Naive thymus-derived CD4-positive, alpha-beta T cell (primary cell): Measurements from ENCODE around the gene RFX3. TPM values are rescaled to one million over a fixed set of nuclear protein-coding genes. Genes with fewer than 3 reads are reported as not detected.

ENCODE experiments used
- ATAC-seq: fragments of 150-1000 bp; cut with Tn5 transposase; 2 replicates; pipeline ENCODE4 v1.10.0; 2021; ENCODE audit warnings: mild to moderate bottlenecking, moderate library complexity
- CTCF ChIA-PET: fragments of 350-600 bp; sonication (Branson Sonifier 250); formaldehyde crosslinking; loops from one replicate; lab custom pipeline; 2021; ENCODE audit warnings: antibody characterized with exemption; lab: Charles Lee
- POLR2A ChIA-PET: fragments of 350-600 bp; sonication (Branson Sonifier 250); formaldehyde crosslinking; loops from one replicate; lab custom pipeline; 2021; ENCODE audit warnings: antibody characterized with exemption, inconsistent platforms; lab: Charles Lee
- DNase-seq, 9 donors: peaks; one replicate each; pipeline versions ENCODE4 v3.0.0 to v3.0.0-alpha.2; 2020 to 2022; ENCODE audit warnings: mixed read lengths in 1 of 9
- H3K27ac ChIP-seq: one replicate; pipeline ENCODE4 v1.7.0; 2013; ENCODE audit warnings: mild to moderate bottlenecking, low read depth, low read length, moderate library complexity
- H3K27me3 ChIP-seq, 2 donors: one replicate each; pipeline ENCODE4 v1.7.0; 2013; ENCODE audit warnings: low read length in 2 of 2, mild to moderate bottlenecking in 2 of 2, moderate library complexity in 2 of 2; ENCODE audit not compliant: control insufficient read depth in 2 of 2, insufficient read depth in 2 of 2
- H3K36me3 ChIP-seq, 3 experiments: 1 replicate in 2 of 3; 2 replicates in 1 of 3; pipeline ENCODE4 v1.7.0; 2013; ENCODE audit warnings: low read length in 3 of 3, mild to moderate bottlenecking in 3 of 3, moderate library complexity in 1 of 3; ENCODE audit not compliant: insufficient read depth in 3 of 3, control insufficient read depth in 2 of 3
- H3K4me1 ChIP-seq, 2 donors: one replicate each; pipeline ENCODE4 v1.7.0; 2013; ENCODE audit warnings: low read length in 2 of 2, mild to moderate bottlenecking in 2 of 2, moderate library complexity in 1 of 2; ENCODE audit not compliant: control insufficient read depth in 2 of 2, insufficient read depth in 2 of 2
- H3K4me3 ChIP-seq: 2 replicates; pipeline ENCODE4 v1.7.0; 2013; ENCODE audit warnings: mild to moderate bottlenecking, low read length
- H3K9me3 ChIP-seq, 3 experiments: 1 replicate in 2 of 3; 2 replicates in 1 of 3; pipeline ENCODE4 v1.7.0; 2013; ENCODE audit warnings: low read length in 3 of 3; ENCODE audit not compliant: control insufficient read depth in 2 of 3
- H3K27ac Mint-ChIP-seq, 9 donors: one replicate each; pipeline ENCODE4 v1.8.0; 2020 to 2022; ENCODE audit warnings: mixed read lengths in 9 of 9, mild to moderate bottlenecking in 8 of 9, moderate library complexity in 5 of 9, inconsistent platforms in 2 of 9
- H3K27me3 Mint-ChIP-seq, 5 donors: one replicate each; pipeline ENCODE4 v1.8.0; 2021 to 2022; ENCODE audit warnings: mixed read lengths in 5 of 5, mild to moderate bottlenecking in 1 of 5
- H3K36me3 Mint-ChIP-seq, 5 donors: one replicate each; pipeline ENCODE4 v1.8.0; 2020 to 2022; ENCODE audit warnings: mixed read lengths in 5 of 5, mild to moderate bottlenecking in 3 of 5, inconsistent platforms in 1 of 5
- H3K4me1 Mint-ChIP-seq, 7 donors: one replicate each; pipeline ENCODE4 v1.8.0; 2020 to 2022; ENCODE audit warnings: mixed read lengths in 7 of 7, mild to moderate bottlenecking in 3 of 7, inconsistent platforms in 1 of 7
- H3K4me3 Mint-ChIP-seq, 10 donors: one replicate each; pipeline ENCODE4 v1.8.0; 2020 to 2022; ENCODE audit warnings: mild to moderate bottlenecking in 10 of 10, mixed read lengths in 10 of 10, moderate library complexity in 6 of 10, inconsistent platforms in 2 of 10
- H3K9me3 Mint-ChIP-seq, 11 donors: one replicate each; pipeline ENCODE4 v1.8.0; 2020 to 2022; ENCODE audit warnings: mixed read lengths in 11 of 11, mild to moderate bottlenecking in 4 of 11, inconsistent platforms in 1 of 11, moderate library complexity in 1 of 11
- intact Hi-C, 2 donors: fragments of 100-400 bp; cut with micrococcal nuclease; formaldehyde crosslinking; loops; one replicate each; pipeline ENCODE4 v1.15.1; 2023
- polyA plus RNA-seq, 2 donors: library from polyadenylated mRNA; unstranded; fragments of 300-500 nt; fragmentation: Illumina TruSeq; gene quantifications; one replicate each; pipeline ENCODE4 v1.2.3, GENCODE V29; 2021
- total RNA-seq, 6 experiments: library from RNA in 5 of 6; stranded (reverse) in 5 of 6; gene quantifications; 1 replicate in 5 of 6; 2 replicates in 1 of 6; pipeline ENCODE4 v1.2.3 and lab custom pipeline; 2021 to 2026

Gene RFX3
- total and polyA plus RNA-seq, 7 experiments from 2014 or later: 6.2 to 31.7 (median 24.7) TPM

GRCh38 chr9:3441197-3441816 lies 84.5 kb downstream of the RFX3 start:
- Histone ChIP-seq H3K4me1 (no peaks in the 10 kb centered on the region), H3K36me3 (no peaks in the 10 kb centered on the region), H3K27me3 (no peaks in the 10 kb centered on the region), H3K9me3 (no peaks in the 10 kb centered on the region), H3K4me3 (no peak overlapping the region), H3K27ac (no peak overlapping the region)
- ChIA-PET POLR2A (interaction anchor here (1.2 kb wide), 1 partner anchor 85 kb away, joined by 7 read pairs; no protein-coding TSS in a partner anchor), CTCF (interaction anchor here (0.5 to 1.5 kb wide), 10 partner anchors 11 to 1344 kb away, joined by 3 to 8 read pairs (median 5); no protein-coding TSS in a partner anchor)
- Mint-ChIP-seq H3K4me1 (peaks cover 3 to 16% (median 11%) of the 10 kb centered on the region in 7 donors), H3K4me3 (no peak overlapping the region), H3K9me3 (peaks cover 0 to 4% (median 0%) of the 10 kb centered on the region in 11 donors), H3K27me3 (no peaks in the 10 kb centered on the region), H3K27ac (peak overlapping the region in 1 of 9 donors; percentile 49), H3K36me3 (peaks cover 0 to 24% (median 5%) of the 10 kb centered on the region in 5 donors)
- DNase-seq: peak in 8 of 9 donors; percentile 8 to 55 (median 39)
- ATAC-seq: peak; percentile 90
- intact Hi-C loops: loop anchor here (1.0 to 2.0 kb wide), 6 partner anchors 105 to 585 kb away; no protein-coding TSS in a partner anchor

- Mint-ChIP-seq H3K4me3 (no peak overlapping the region), H3K9me3 (peaks cover 0 to 15% (median 0%) of the 10 kb centered on the region in 11 donors), H3K36me3 (peaks cover 4 to 39% (median 22%) of the 10 kb centered on the region in 5 donors), H3K4me1 (peaks cover 3 to 26% (median 11%) of the 10 kb centered on the region in 7 donors), H3K27me3 (no peaks in the 10 kb centered on the region), H3K27ac (no peak overlapping the region)
- CTCF ChIA-PET: no interaction called here
- Histone ChIP-seq H3K27ac (no peak overlapping the region), H3K9me3 (no peaks in the 10 kb centered on the region), H3K27me3 (no peaks in the 10 kb centered on the region), H3K36me3 (no peaks in the 10 kb centered on the region), H3K4me3 (no peak overlapping the region), H3K4me1 (no peaks in the 10 kb centered on the region)
- intact Hi-C loops: no loop called here
- POLR2A ChIA-PET: no interaction called here
- DNase-seq (no peak), ATAC-seq (no peak)
Measured at GRCh38 chr9:3436629-3437420, 89.0 kb downstream of the RFX3 start.

- no peak for ATAC-seq
- Histone ChIP-seq H3K9me3 (no peaks in the 10 kb centered on the region), H3K4me3 (no peak overlapping the region), H3K4me1 (no peaks in the 10 kb centered on the region), H3K27me3 (no peaks in the 10 kb centered on the region), H3K27ac (no peak overlapping the region), H3K36me3 (no peaks in the 10 kb centered on the region)
- POLR2A ChIA-PET: interaction anchor here (0.7 kb wide), 1 partner anchor 1416 kb away, joined by 3 read pairs; no protein-coding TSS in a partner anchor
- Mint-ChIP-seq H3K27ac (no peak overlapping the region), H3K9me3 (peaks cover 0 to 15% (median 0%) of the 10 kb centered on the region in 11 donors), H3K4me1 (peaks cover 0 to 22% (median 9%) of the 10 kb centered on the region in 7 donors), H3K36me3 (peaks cover 4 to 46% (median 26%) of the 10 kb centered on the region in 5 donors), H3K27me3 (no peaks in the 10 kb centered on the region), H3K4me3 (no peak overlapping the region)
- intact Hi-C loops: no loop called here
- CTCF ChIA-PET: no interaction called here
- no peak for DNase-seq
Measured at GRCh38 chr9:3435732-3436131, 90.1 kb downstream of the RFX3 start.

GRCh38 chr9:3434594-3434993 lies 91.2 kb downstream of the RFX3 start:
- POLR2A ChIA-PET: no interaction called here
- H3K4me3 Mint-ChIP-seq: no peak overlapping the region
- H3K27ac ChIP-seq: no peak overlapping the region

GRCh38 chr9:3433754-3434153 lies 92.0 kb downstream of the RFX3 start:
- intact Hi-C loops: no loop called here
- ChIA-PET POLR2A (no interaction called here), CTCF (no interaction called here)
- Mint-ChIP-seq H3K27me3 (no peaks in the 10 kb centered on the region), H3K4me3 (no peak overlapping the region), H3K4me1 (peaks cover 0 to 19% (median 5%) of the 10 kb centered on the region in 7 donors), H3K36me3 (peaks cover 4 to 46% (median 26%) of the 10 kb centered on the region in 5 donors), H3K27ac (no peak overlapping the region), H3K9me3 (peaks cover 0 to 15% (median 0%) of the 10 kb centered on the region in 11 donors)
- ATAC-seq (no peak), DNase-seq (no peak)
- Histone ChIP-seq H3K36me3 (no peaks in the 10 kb centered on the region), H3K9me3 (no peaks in the 10 kb centered on the region), H3K27me3 (no peaks in the 10 kb centered on the region), H3K4me1 (no peaks in the 10 kb centered on the region), H3K27ac (no peak overlapping the region), H3K4me3 (no peak overlapping the region)

More at GRCh38 chr9:3434594-3434993, 91.2 kb downstream of the RFX3 start:
- H3K9me3 ChIP-seq: no peaks in the 10 kb centered on the region
- Mint-ChIP-seq H3K36me3 (peaks cover 4 to 46% (median 26%) of the 10 kb centered on the region in 5 donors), H3K4me1 (peaks cover 0 to 19% (median 6%) of the 10 kb centered on the region in 7 donors), H3K27ac (no peak overlapping the region), H3K9me3 (peaks cover 0 to 15% (median 0%) of the 10 kb centered on the region in 11 donors), H3K27me3 (no peaks in the 10 kb centered on the region)
- no peaks in the 10 kb centered on the region for H3K27me3 ChIP-seq
- ATAC-seq (peak; percentile 41), DNase-seq (no peak)
- no peaks in the 10 kb centered on the region for H3K36me3 ChIP-seq
- no peaks in the 10 kb centered on the region for H3K4me1 ChIP-seq
- CTCF ChIA-PET: no interaction called here
- H3K4me3 ChIP-seq: no peak overlapping the region
- intact Hi-C loops: no loop called here

GRCh38 chr9:3433066-3433465 lies 92.7 kb downstream of the RFX3 start:
- no peak overlapping the region for H3K27ac ChIP-seq
- intact Hi-C loops: no loop called here
- Mint-ChIP-seq H3K4me3 (no peak overlapping the region), H3K4me1 (peaks cover 0 to 19% (median 5%) of the 10 kb centered on the region in 7 donors), H3K27me3 (no peaks in the 10 kb centered on the region), H3K9me3 (peaks cover 0 to 15% (median 0%) of the 10 kb centered on the region in 11 donors), H3K36me3 (peaks cover 4 to 47% (median 29%) of the 10 kb centered on the region in 5 donors), H3K27ac (peak overlapping the region in 1 of 9 donors; percentile 51)
- H3K4me3 ChIP-seq: no peak overlapping the region
- CTCF ChIA-PET: no interaction called here
- ATAC-seq (no peak), DNase-seq (no peak)
- H3K27me3 ChIP-seq: no peaks in the 10 kb centered on the region
- H3K9me3 ChIP-seq: no peaks in the 10 kb centered on the region
- POLR2A ChIA-PET: no interaction called here
- H3K36me3 ChIP-seq: no peaks in the 10 kb centered on the region
- no peaks in the 10 kb centered on the region for H3K4me1 ChIP-seq
